Neural progenitor cell (in vitro differentiated cells): ENCODE results near the gene EPB41L4B. TPM values are rescaled to one million over a fixed set of nuclear protein-coding genes. Genes with fewer than 3 reads are reported as not detected.
A peak's percentile ranks its signal among the peaks of the same experiment; 100 is the strongest.

Experiments used
- DNase-seq: peaks from one replicate; pipeline ENCODE4 v3.0.0-alpha.2; 2016; ENCODE audit warnings: low spot score
- H2AFZ ChIP-seq: fragments of 200-600 bp; sonication (generic); replicated peaks from 2 replicates; pipeline ENCODE4 v1.6.1; 2016; ENCODE audit warnings: antibody characterized with exemption
- H3F3A ChIP-seq: fragments of 200-600 bp; sonication (generic); 2 replicates; pipeline ENCODE4 v1.6.1; 2016; ENCODE audit warnings: antibody characterized with exemption, low read depth
- H3K27ac ChIP-seq: fragments of 200-600 bp; sonication (generic); 2 replicates; pipeline ENCODE4 v1.5.1; 2016; ENCODE audit warnings: mild to moderate bottlenecking
- H3K27me3 ChIP-seq: fragments of 200-600 bp; sonication (generic); 2 replicates; pipeline ENCODE4 v1.6.1; 2016; ENCODE audit warnings: mild to moderate bottlenecking, moderate library complexity
- H3K36me3 ChIP-seq: fragments of 200-600 bp; sonication (generic); 2 replicates; pipeline ENCODE4 v1.5.1; 2016
- H3K4me1 ChIP-seq: fragments of 200-600 bp; sonication (generic); 2 replicates; pipeline ENCODE4 v1.6.1; 2016; ENCODE audit warnings: mixed run types
- H3K4me2 ChIP-seq: fragments of 200-600 bp; sonication (generic); 2 replicates; pipeline ENCODE4 v1.6.1; 2016
- H3K4me3 ChIP-seq: fragments of 200-600 bp; sonication (generic); 2 replicates; pipeline ENCODE4 v1.5.1; 2016
- H3K79me2 ChIP-seq: fragments of 200-600 bp; sonication (generic); 2 replicates; pipeline ENCODE4 v1.6.1; 2016; ENCODE audit warnings: low read depth
- H3K9ac ChIP-seq: fragments of 200-600 bp; sonication (generic); 2 replicates; pipeline ENCODE4 v1.6.1; 2016
- H3K9me3 ChIP-seq: fragments of 200-600 bp; sonication (generic); 2 replicates; pipeline ENCODE4 v1.5.1; 2016; ENCODE audit warnings: low read depth
- H4K20me1 ChIP-seq: fragments of 200-600 bp; sonication (generic); 2 replicates; pipeline ENCODE4 v1.6.1; 2016; ENCODE audit warnings: low read depth
- H3K27ac Mint-ChIP-seq: 3 replicates; pipeline ENCODE4 v1.8.0; 2021; ENCODE audit warnings: mixed read lengths
- H3K27me3 Mint-ChIP-seq: 2 replicates; pipeline ENCODE4 v1.8.0; 2022; ENCODE audit warnings: low read depth, mild to moderate bottlenecking, inconsistent platforms, moderate library complexity, mixed read lengths; ENCODE audit not compliant: insufficient read depth
- H3K36me3 Mint-ChIP-seq: 3 replicates; pipeline ENCODE4 v1.8.0; 2021; ENCODE audit warnings: mixed read lengths
- H3K4me1 Mint-ChIP-seq: 3 replicates; pipeline ENCODE4 v1.8.0; 2021; ENCODE audit warnings: mixed read lengths
- H3K4me3 Mint-ChIP-seq: 3 replicates; pipeline ENCODE4 v1.8.0; 2021; ENCODE audit warnings: mild to moderate bottlenecking, moderate library complexity, mixed read lengths
- H3K9me3 Mint-ChIP-seq: 3 replicates; pipeline ENCODE4 v1.8.0; 2020; ENCODE audit warnings: mixed read lengths
- CTCF ChIP-seq: fragments of 200-600 bp; sonication (generic); IDR thresholded peaks from 2 replicates; pipeline ENCODE4 v1.5.1; 2017; ENCODE audit warnings: antibody characterized with exemption, mild to moderate bottlenecking
- EZH2 ChIP-seq: fragments of 200-600 bp; sonication (generic); IDR thresholded peaks from 2 replicates; pipeline ENCODE4 v1.6.1; 2017; ENCODE audit warnings: antibody characterized with exemption, mild to moderate bottlenecking, moderate library complexity
- EZH2phosphoT487 ChIP-seq: fragments of 200-600 bp; sonication (generic); IDR thresholded peaks from 2 replicates; pipeline ENCODE4 v1.6.1; 2017; ENCODE audit warnings: antibody characterized with exemption
- total RNA-seq: library from RNA; depleted of rRNA; stranded (reverse); fragments of >200 nt; gene quantifications from 2 replicates; pipeline ENCODE4 v1.2.3, GENCODE V29; 2015; ENCODE audit warnings: low replicate concordance

The EPB41L4B gene
- total RNA-seq, 1 donor from 2014 or later, result 6.2 TPM

DNA sequence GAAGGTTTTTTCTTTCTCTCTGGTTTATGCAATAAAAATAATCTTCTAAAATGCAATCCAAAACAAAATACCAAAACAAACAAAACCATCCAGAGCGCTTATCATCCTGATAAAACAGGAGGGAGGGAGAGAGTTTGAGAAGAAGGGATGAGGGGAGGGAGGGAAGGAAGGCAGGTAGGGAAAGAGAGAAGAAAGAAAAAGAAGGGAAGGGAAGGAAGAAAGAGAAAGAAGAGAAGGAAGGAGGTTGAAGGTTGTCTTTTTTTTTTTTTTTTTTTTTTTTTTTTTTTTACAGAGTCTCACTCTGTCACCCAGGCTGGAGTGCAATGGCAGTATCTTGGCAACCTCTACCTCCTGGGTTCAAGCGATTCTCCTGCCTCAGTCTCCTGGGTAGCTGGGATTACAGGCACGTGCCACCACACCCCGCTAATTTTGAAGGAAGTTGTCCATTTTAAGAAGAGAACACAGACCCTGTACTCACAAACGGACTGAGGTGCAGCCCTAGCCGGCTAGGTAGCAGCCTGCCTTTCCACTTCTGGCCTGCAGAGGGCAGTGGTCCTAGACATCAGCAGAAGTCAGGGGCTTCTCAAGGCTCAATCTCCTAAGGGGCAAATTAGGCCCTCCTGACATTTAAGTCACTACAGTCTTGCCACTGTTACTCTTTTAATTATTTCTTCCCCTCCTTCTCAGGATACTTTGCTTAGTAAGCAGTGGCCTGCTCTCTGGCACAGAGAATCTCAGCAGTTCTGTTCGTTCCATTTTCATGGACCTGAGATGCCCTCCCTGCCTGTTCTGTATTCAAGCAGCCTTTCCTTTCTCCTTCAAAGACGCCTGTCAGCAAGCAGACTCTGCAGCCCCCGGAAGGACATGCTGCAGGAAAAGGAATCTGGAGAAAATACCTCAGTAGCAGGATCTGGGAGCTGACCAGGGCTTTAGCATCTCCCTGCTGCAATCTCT, 76.4 kb downstream of the EPB41L4B start:
- no peak overlapping the region for H3K4me3 Mint-ChIP-seq
- H3K36me3 Mint-ChIP-seq, result no peaks in the 10 kb centered on the region
- H3K4me1 ChIP-seq, result no peaks in the 10 kb centered on the region
- H3K27me3 Mint-ChIP-seq, result peaks cover 5% of the 10 kb centered on the region
- H3F3A ChIP-seq, result peaks cover 7% of the 10 kb centered on the region
- TF ChIP-seq EZH2phosphoT487 (no peak), EZH2 (no peak), CTCF (peak; percentile 92)
- no peaks in the 10 kb centered on the region for H3K9me3 ChIP-seq
- H3K9ac ChIP-seq, result no peak overlapping the region
- H3K79me2 ChIP-seq, result no peaks in the 10 kb centered on the region
- no peaks in the 10 kb centered on the region for H3K9me3 Mint-ChIP-seq
- peaks cover 8% of the 10 kb centered on the region for H3K4me1 Mint-ChIP-seq
- no peaks in the 10 kb centered on the region for H3K27me3 ChIP-seq
- no peaks in the 10 kb centered on the region for H4K20me1 ChIP-seq
- H3K27ac Mint-ChIP-seq, result peak overlapping the region; percentile 2
- no peak overlapping the region for H2AFZ ChIP-seq
- no peak overlapping the region for H3K4me3 ChIP-seq
- no peak overlapping the region for H3K4me2 ChIP-seq
- no peaks in the 10 kb centered on the region for H3K36me3 ChIP-seq
- DNase-seq, result peak; percentile 89
- no peak overlapping the region for H3K27ac ChIP-seq

- H3K27ac Mint-ChIP-seq, result no peak overlapping the region
- Histone ChIP-seq H3K27ac (no peak overlapping the region), H3K4me3 (no peak overlapping the region), H3F3A (peaks cover 7% of the 10 kb centered on the region), H3K4me2 (no peak overlapping the region), H3K79me2 (no peaks in the 10 kb centered on the region), H3K9me3 (no peaks in the 10 kb centered on the region), H3K36me3 (no peaks in the 10 kb centered on the region), H2AFZ (no peak overlapping the region), H3K27me3 (no peaks in the 10 kb centered on the region), H4K20me1 (no peaks in the 10 kb centered on the region), H3K9ac (no peak overlapping the region), H3K4me1 (no peaks in the 10 kb centered on the region)
- DNase-seq, result no peak
- TF ChIP-seq EZH2phosphoT487 (no peak), EZH2 (no peak), CTCF (no peak)
- no peak overlapping the region for H3K4me3 Mint-ChIP-seq
- H3K27me3 Mint-ChIP-seq, result peaks cover 5% of the 10 kb centered on the region
- no peaks in the 10 kb centered on the region for H3K36me3 Mint-ChIP-seq
- H3K9me3 Mint-ChIP-seq, result no peaks in the 10 kb centered on the region
- peaks cover 8% of the 10 kb centered on the region for H3K4me1 Mint-ChIP-seq
These were observed 78.1 kb downstream of the EPB41L4B start for GRCh38 chr9:109242741-109243140.

DNA sequence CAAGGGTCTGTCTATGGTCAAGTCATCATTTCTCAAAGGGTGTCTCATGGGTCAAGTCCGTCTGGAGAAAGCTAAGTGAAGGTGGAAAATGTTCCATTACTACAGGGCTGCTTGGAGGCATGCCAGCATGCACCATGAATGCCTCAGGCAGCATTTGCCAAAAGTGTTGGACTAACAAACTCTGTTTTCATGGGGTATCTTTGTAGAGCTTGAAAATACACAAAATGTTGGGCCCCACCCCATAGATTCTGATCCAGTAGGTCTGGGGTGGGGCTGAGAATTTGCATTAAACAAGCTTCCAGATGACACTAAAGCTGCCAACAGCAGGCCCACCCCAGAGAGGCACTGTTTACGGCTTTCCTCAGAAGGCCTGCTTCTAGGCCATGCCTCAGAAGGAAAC, 78.8 kb downstream of the EPB41L4B start:
- no peak overlapping the region for H2AFZ ChIP-seq
- H3K9me3 ChIP-seq, result no peaks in the 10 kb centered on the region
- no peaks in the 10 kb centered on the region for H3K4me1 ChIP-seq
- no peak overlapping the region for H3K9ac ChIP-seq
- no peaks in the 10 kb centered on the region for H3K27me3 ChIP-seq
- H4K20me1 ChIP-seq, result no peaks in the 10 kb centered on the region
- peaks cover 8% of the 10 kb centered on the region for H3K4me1 Mint-ChIP-seq
- H3K36me3 Mint-ChIP-seq, result no peaks in the 10 kb centered on the region
- no peak overlapping the region for H3K4me2 ChIP-seq
- no peaks in the 10 kb centered on the region for H3K79me2 ChIP-seq
- no peak overlapping the region for H3K27ac ChIP-seq
- no peaks in the 10 kb centered on the region for H3K36me3 ChIP-seq
- no peaks in the 10 kb centered on the region for H3K9me3 Mint-ChIP-seq
- H3K27me3 Mint-ChIP-seq, result peaks cover 5% of the 10 kb centered on the region
- H3F3A ChIP-seq, result peaks cover 7% of the 10 kb centered on the region
- H3K4me3 Mint-ChIP-seq, result no peak overlapping the region
- no peak for TF ChIP-seq EZH2phosphoT487
- TF ChIP-seq EZH2, result no peak
- no peak for TF ChIP-seq CTCF
- DNase-seq, result no peak
- no peak overlapping the region for H3K4me3 ChIP-seq
- no peak overlapping the region for H3K27ac Mint-ChIP-seq
